Transverse colon (tissue), 3 donors: ENCODE data around the gene ANGEL2.

Source experiments
- CTCF ChIP-seq, 5 experiments: fragments of 200-600 bp in 3 of 5; fragments of 450-650 bp in 2 of 5; sonication (generic) in 3 of 5; IDR thresholded peaks; 1 replicate in 2 of 5; 2 replicates in 3 of 5; pipeline ENCODE4 v1.5.1; 2016 to 2017; ENCODE audit warnings: antibody characterized with exemption in 5 of 5, inconsistent platforms in 3 of 5, mild to moderate bottlenecking in 2 of 5, moderate library complexity in 1 of 5
- POLR2A ChIP-seq: fragments of 450-650 bp; IDR thresholded peaks from one replicate; pipeline ENCODE4 v1.6.1; 2016; ENCODE audit warnings: antibody characterized with exemption, mild to moderate bottlenecking, moderate library complexity

GRCh38 chr1:213054733-213055591 lies 39.3 kb upstream of the ANGEL2 start:
- no peak for TF ChIP-seq POLR2A
- TF ChIP-seq CTCF (IDR thresholded peaks at IDR 0.05): no peak
